Skeletal muscle satellite cell (primary cell): Measurements from ENCODE around the gene ULBP1.
"Not testable (repeated sequence)": the region's sequence is repeated elsewhere in the genome, so short reads cannot be mapped to it uniquely, and the experiment has no call there.

Experiments
- H3K27me3 ChIP-seq: 2 replicates; pipeline ENCODE4 v1.7.0; 2013; ENCODE audit warnings: low read length; ENCODE audit not compliant: control insufficient read depth, insufficient read depth
- H3K36me3 ChIP-seq: 2 replicates; pipeline ENCODE4 v1.7.0; 2013; ENCODE audit warnings: mild to moderate bottlenecking, control low read depth, low read length; ENCODE audit not compliant: insufficient read depth
- H3K4me1 ChIP-seq: 2 replicates; pipeline ENCODE4 v1.7.0; 2013; ENCODE audit warnings: low read length; ENCODE audit not compliant: control insufficient read depth, insufficient read depth
- H3K4me2 ChIP-seq: 2 replicates; pipeline ENCODE4 v1.7.0; 2013; ENCODE audit warnings: mild to moderate bottlenecking, low read length
- H3K4me3 ChIP-seq: 2 replicates; pipeline ENCODE4 v1.7.0; 2013; ENCODE audit warnings: low read length
- H3K9ac ChIP-seq: 2 replicates; pipeline ENCODE4 v1.7.0; 2013; ENCODE audit warnings: mild to moderate bottlenecking, low read depth, low read length, moderate library complexity
- H3K9me3 ChIP-seq: replicated peaks from 2 replicates; pipeline ENCODE4 v1.7.0; 2013; ENCODE audit warnings: mild to moderate bottlenecking, control low read depth, low read length

Gene ULBP1

DNA sequence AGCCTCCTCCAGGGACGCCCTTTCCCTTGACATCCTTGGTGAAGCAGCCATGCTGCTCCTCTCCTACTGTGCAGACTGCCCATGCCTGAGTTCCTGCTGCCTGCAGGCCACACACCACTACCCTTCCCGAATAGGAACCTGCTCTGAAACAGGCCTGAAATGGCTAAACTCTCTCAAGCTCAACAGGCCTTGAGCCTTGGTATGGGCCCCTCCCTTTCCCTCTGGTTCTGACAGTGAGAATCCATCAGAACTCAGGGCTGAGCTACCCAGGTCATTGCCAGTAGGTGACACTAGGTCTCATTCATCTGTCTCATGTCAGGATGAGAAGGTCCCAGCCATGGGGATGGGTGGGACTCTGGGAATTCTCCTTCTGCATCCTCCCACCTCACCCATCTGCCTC, 35.9 kb downstream of the ULBP1 start:
- no peaks in the 10 kb centered on the region for H3K9me3 ChIP-seq
- no peaks in the 10 kb centered on the region for H3K36me3 ChIP-seq
- no peak overlapping the region for H3K9ac ChIP-seq
- no peak overlapping the region for H3K4me2 ChIP-seq
- no peak overlapping the region for H3K4me3 ChIP-seq
- peaks cover 33% of the 10 kb centered on the region for H3K27me3 ChIP-seq
- peaks cover 3% of the 10 kb centered on the region for H3K4me1 ChIP-seq

DNA sequence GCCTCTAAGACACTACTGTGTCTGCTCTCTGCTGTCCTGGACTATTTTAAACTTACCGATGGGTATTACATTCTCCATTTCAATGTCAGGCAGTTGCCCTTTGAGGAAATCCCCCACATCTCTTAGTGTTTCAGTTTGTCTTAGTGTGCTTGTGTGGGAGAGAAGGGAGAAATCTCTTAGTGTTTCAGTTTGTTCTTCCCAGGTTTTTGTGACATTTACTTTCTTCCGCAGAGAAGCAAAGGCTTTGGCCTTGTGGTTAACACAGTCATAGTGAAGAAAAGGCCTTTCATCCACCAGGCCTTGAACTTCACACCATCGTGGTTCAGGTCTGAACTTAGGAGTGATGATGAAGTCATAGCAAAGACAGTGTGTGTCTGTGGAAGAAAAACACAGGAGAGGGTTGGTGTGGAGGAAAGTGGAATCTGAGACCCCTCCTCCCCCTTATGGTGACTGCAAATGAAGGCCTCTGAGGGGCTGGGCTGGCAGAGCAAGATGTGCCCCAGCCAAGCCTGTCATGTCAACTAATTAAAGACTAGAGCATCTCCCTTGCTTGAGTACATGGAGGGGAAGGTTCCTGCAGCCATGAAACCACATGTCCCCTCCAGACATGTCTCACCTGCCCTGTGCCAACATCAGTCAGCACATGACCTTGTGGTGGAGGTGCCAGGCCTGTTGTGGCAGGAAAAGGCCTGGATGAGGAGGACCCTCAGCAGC, 37.7 kb downstream of the ULBP1 start:
- no peak overlapping the region for H3K4me2 ChIP-seq
- H3K9me3 ChIP-seq: no peaks in the 10 kb centered on the region
- no peak overlapping the region for H3K9ac ChIP-seq
- no peaks in the 10 kb centered on the region for H3K36me3 ChIP-seq
- H3K4me3 ChIP-seq: no peak overlapping the region
- H3K4me1 ChIP-seq: peaks cover 3% of the 10 kb centered on the region
- peaks cover 17% of the 10 kb centered on the region for H3K27me3 ChIP-seq

DNA sequence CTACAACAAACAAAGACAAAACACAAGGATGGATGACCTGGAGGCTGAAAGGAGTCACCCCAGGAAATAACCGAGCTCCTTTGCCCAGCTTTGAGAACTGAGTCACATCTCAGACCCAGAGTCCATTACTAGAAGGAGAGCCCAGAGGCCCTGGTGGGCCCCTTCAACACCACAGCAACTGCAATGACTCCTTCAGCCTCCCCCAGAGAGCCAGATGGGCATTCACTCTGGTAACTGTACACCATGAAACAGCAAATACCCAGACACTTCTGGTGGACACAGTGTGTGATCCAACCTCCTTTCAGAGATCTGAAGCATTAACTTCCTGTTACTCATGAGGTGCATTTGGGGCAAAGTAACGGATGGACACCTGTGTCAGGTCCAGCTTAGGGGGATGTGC, 39.0 kb downstream of the ULBP1 start:
- no peaks in the 10 kb centered on the region for H3K9me3 ChIP-seq
- no peak overlapping the region for H3K4me2 ChIP-seq
- no peaks in the 10 kb centered on the region for H3K36me3 ChIP-seq
- peaks cover 3% of the 10 kb centered on the region for H3K4me1 ChIP-seq
- peaks cover 4% of the 10 kb centered on the region for H3K27me3 ChIP-seq
- H3K4me3 ChIP-seq: no peak overlapping the region
- no peak overlapping the region for H3K9ac ChIP-seq

DNA sequence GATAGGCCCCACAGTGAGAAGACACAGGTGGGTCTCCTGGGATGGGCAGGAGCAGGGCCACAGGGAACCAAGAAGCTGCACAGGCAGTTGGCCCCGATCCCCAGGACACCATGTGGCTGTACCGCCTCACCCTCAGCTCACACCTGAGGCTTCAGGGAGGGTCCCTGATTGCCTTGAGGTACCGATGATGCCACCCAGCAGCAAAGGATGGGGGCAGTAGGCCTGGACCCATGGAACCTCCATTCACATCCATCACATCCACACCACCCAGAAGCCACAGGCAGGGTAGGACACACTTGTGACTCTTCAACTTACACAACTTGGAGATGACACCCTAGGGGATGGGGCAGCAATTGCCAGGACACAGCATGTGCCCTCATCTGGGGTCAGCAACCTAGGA, 39.9 kb downstream of the ULBP1 start:
- not testable (repeated sequence) for H3K4me2 ChIP-seq, H3K4me3 ChIP-seq, H3K9me3 ChIP-seq, H3K9ac ChIP-seq, H3K36me3 ChIP-seq, H3K27me3 ChIP-seq, H3K4me1 ChIP-seq

DNA sequence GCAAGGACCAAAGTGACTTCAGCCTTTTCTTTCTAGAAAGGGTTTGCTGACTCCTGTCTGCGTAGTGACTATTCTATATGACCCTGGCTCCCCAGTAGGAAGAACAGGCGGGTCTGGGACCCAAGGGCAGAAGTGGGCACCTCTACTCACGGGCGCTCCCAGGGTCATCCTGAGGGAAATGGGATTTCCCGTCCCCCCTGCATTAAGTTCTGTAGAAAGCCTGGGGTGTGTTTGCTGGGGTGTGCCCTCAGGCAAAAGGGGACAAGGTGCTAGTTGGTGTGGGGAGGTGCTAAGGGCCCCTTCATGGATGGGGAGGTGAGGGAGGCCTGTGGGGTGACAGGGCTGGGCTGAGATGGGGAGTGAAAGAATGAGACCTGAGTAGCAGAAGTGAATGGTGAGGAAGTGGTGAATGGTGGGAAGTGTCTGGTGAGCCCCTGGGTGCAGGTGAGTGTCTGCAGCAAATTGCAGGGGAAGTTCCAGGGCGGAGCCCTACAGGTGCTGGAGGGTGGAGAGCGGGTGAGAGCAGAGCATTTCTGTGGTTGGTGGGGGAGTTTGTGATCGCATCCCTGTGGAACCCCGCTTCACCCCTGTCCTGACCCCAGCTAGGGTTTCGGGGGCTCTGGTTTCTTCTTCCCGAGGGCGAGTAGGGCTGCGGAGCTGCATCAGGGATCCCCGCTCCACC, 40.5 kb downstream of the ULBP1 start:
- Histone ChIP-seq H3K9me3 (no peaks in the 10 kb centered on the region), H3K9ac (no peak overlapping the region), H3K36me3 (no peaks in the 10 kb centered on the region), H3K27me3 (peaks cover 10% of the 10 kb centered on the region), H3K4me3 (peak overlapping the region; percentile 78), H3K4me1 (peaks cover 3% of the 10 kb centered on the region), H3K4me2 (peak overlapping the region; percentile 89)

DNA sequence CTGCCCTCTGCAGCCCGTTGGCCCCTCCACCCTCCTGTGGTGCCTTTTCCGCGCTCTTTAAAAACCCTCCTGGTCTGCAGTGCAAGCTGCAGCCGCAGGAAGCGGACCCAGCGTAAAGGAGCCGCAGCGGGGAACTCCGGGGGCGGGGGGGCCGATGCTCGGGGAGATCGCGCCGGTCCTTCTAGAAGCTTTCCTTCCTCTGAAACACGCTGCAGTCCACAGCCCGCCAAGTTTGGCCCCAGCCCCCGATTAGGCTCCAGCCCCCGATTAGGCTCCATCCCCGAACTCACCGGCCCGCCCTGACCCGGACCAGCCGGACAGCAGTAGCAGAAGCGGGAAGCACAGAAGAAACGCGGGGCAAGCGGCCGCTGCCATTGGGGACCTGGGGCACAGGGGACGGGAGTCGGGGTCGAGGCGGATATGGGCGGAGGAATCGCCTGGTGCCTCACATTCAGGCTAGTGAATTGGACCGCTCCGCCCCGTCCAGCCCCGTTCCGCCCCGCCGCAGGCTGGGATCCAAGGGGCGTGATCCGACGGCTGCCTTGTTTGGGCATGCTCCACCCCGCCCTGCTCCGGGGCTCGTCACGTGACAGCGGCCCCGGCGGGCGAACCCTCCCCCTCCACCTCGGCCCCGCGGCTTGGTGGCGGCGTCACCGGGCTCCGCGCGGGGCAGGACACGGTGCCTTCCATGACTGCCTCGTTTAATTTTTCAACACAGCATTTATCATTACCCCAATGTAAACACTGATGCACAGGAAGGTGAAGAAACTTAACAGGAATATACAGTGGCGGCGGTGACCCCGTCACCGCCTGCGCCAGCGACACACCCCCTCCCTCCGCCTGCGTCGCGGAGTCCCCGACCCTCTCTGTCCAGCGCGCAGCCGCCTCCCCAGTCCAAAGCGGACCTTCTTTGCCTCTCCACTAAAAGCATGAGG, 41.3 kb downstream of the ULBP1 start:
- peak overlapping the region; percentile 89 for H3K4me2 ChIP-seq
- H3K36me3 ChIP-seq: no peaks in the 10 kb centered on the region
- peaks cover 3% of the 10 kb centered on the region for H3K4me1 ChIP-seq
- H3K27me3 ChIP-seq: peaks cover 11% of the 10 kb centered on the region
- peak overlapping the region; percentile 64 for H3K9ac ChIP-seq
- H3K4me3 ChIP-seq: peak overlapping the region; percentile 78
- no peaks in the 10 kb centered on the region for H3K9me3 ChIP-seq

DNA sequence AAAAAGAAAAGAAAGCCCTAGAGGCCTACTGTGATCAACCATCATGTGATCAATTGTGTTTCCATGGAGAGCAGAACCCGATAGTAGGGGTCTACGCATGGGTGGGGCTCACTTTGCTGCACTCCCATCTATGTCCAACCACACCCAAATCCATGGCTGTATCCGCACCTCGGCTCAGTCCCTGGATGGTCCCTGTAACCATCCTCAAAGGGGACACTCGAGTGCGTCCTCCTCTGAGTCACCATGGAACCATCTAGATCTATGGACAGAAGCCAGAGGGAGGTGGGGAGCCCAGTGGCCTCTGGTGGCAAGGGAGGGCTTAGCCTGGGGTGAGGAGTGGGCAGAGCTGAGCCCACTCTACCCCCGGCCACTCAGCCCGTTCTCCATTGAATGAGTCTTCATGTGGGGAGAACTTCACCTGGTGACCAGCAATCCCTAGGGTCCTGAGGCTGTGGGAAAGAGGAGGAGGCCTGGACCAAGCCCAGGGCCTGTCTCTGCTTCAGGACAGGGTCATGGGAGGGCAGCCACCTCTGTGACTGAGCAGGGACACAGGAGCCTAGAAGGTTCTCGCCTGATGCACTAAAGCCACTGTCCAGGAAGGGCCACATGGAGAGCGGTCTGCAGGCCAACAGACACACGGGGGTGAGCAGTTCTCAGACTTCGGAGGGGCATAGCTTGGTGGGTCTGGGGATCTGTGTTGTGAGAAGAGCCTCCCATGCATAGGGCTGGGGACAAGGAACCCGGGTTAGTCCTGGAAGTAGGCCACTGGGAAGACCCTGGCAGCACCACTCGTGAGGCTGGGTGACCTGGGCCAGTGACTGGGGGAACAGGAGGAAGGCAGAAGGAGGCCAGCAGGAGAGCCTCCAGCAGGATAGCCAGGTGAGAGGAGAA, 42.3 kb downstream of the ULBP1 start:
- no peaks in the 10 kb centered on the region for H3K36me3 ChIP-seq
- H3K27me3 ChIP-seq: peaks cover 17% of the 10 kb centered on the region
- peak overlapping the region; percentile 64 for H3K9ac ChIP-seq
- H3K9me3 ChIP-seq: no peaks in the 10 kb centered on the region
- H3K4me1 ChIP-seq: peaks cover 3% of the 10 kb centered on the region
- H3K4me2 ChIP-seq: peak overlapping the region; percentile 89
- H3K4me3 ChIP-seq: peak overlapping the region; percentile 78

DNA sequence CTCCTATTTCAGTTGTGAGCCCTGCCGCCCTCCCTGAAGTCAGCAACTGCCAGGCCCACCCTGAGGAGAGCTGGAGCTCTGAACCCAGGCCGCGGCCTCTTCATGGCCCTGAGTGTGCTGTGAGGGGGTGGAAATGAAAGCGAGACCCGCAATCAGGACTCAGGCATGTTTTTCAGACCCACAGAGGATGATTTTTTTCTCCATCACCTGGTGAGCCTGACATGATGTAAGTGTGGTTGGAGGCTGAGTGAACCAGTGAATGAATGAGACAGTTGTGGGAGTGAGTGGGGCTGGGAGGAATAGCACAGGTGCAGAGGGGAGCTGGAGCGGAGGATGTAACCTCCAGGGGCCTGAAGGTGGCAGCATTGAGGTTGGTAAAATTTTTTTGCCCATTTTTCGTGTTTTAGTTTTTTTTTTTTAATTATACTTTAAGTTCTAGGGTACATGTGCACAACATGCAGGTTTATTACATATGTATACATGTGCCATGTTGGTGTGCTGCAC, 43.3 kb downstream of the ULBP1 start:
- no peak overlapping the region for H3K4me2 ChIP-seq
- H3K4me1 ChIP-seq: peaks cover 3% of the 10 kb centered on the region
- no peak overlapping the region for H3K4me3 ChIP-seq
- H3K9ac ChIP-seq: no peak overlapping the region
- peaks cover 25% of the 10 kb centered on the region for H3K27me3 ChIP-seq
- H3K9me3 ChIP-seq: no peaks in the 10 kb centered on the region
- no peaks in the 10 kb centered on the region for H3K36me3 ChIP-seq

DNA sequence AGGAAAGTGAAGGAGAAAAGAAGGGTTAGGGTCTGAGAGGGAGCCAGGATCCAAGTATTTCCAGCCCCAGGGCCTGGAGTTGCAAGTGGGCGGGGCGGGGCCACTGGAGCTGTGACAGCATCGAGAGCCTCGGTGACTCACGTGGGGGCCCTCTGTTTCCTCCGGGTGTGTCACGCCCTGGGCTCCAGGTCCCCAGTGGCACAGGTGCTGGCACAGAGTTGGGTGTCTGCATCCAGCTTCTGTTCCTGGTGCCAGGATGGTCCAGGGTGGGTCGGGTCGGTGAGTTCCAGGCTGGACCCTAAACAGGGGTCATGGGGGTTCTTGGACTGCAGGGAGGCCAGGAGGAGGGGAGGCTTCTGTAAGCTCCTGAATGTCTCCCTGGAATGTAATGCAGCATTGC, 44.8 kb downstream of the ULBP1 start:
- Histone ChIP-seq H3K27me3 (peaks cover 35% of the 10 kb centered on the region), H3K9me3 (no peaks in the 10 kb centered on the region), H3K36me3 (no peaks in the 10 kb centered on the region), H3K9ac (no peak overlapping the region), H3K4me1 (peaks cover 3% of the 10 kb centered on the region), H3K4me2 (no peak overlapping the region), H3K4me3 (no peak overlapping the region)

DNA sequence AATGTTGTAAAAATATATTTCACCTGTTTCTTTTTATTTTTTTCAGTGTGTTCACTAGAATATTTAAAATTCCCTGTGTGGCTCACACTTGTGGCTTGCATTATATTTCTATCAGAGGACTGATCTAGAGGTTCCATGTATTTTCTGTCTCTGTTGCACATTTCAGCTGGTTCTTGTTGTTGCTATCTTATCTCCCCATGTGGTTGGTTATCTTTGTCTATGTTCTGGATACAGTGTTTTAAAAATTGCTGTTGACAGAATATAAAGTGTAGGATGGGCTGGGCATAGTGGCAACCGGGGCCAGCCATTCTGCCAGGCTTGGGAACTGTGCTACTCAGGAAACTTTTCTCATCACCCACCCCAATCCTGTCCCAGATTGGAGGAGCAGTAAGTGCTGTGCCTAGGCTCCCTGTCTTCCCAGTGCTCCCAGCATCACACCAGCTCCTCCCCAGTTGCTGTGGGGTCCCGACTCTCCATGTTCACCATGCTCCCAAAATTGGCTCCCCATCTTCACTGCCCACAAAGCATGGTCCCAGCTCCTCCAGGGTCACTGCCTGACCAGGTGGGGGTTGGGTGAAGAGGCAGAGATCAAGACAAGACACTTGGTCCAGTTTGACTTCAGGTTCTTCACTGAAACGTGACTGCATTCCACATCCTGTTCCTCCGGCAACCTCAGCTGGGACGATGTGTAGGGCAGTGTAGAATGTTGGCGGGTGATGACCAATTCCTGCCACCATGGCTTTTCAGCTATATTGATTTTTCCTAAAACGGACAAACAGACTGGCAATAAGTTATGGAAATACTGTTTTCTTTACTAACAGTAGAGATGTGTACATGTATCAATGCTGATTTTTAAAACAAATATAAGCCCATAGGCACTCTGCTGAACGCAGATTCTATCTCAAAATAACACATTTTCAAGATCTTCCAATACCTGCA, 49.4 kb downstream of the ULBP1 start:
- not testable (repeated sequence) for H3K4me3 ChIP-seq, H3K4me2 ChIP-seq, H3K36me3 ChIP-seq, H3K4me1 ChIP-seq, H3K9ac ChIP-seq, H3K9me3 ChIP-seq
- peaks cover 65% of the 10 kb centered on the region for H3K27me3 ChIP-seq
